Upper lobe of right lung (tissue), 1 donor: ENCODE measurements around the gene MRPL19. TPM values are rescaled to one million over a fixed set of nuclear protein-coding genes. Genes with fewer than 3 reads are reported as not detected.
A peak's percentile ranks its signal among the peaks of the same experiment; 100 is the strongest.

Experiments
- ATAC-seq: fragments of 200-7000 bp; cut with Tn5 transposase; one replicate; pipeline ENCODE4 v1.9.1; 2020; ENCODE audit warnings: mild to moderate bottlenecking, moderate library complexity
- DNase-seq: peaks from one replicate; pipeline ENCODE4 v3.0.0-alpha.2; 2020
- H3K27ac ChIP-seq: fragments of 200-600 bp; one replicate; pipeline ENCODE4 v1.8.0; 2022
- H3K27me3 ChIP-seq: fragments of 200-600 bp; one replicate; pipeline ENCODE4 v1.8.0; 2022; ENCODE audit warnings: mild to moderate bottlenecking
- H3K36me3 ChIP-seq: fragments of 200-600 bp; one replicate; pipeline ENCODE4 v1.8.0; 2022
- H3K4me1 ChIP-seq: fragments of 200-600 bp; one replicate; pipeline ENCODE4 v1.8.0; 2022
- H3K4me3 ChIP-seq: fragments of 200-600 bp; one replicate; pipeline ENCODE4 v1.8.0; 2022; ENCODE audit warnings: mild to moderate bottlenecking
- H3K9me3 ChIP-seq: fragments of 200-600 bp; one replicate; pipeline ENCODE4 v1.8.0; 2022
- intact Hi-C: fragments of 100-400 bp; cut with DNase I; formaldehyde crosslinking; loops from one replicate; pipeline ENCODE4 v1.11.0; 2022
- total RNA-seq: library from RNA; stranded (reverse); fragmentation: NEBNext Ultra II Directional; extraction: Animal tissue kit (Norgen Biotek cat#: 25700); gene quantifications from one replicate; pipeline ENCODE4 v1.2.1, GENCODE V29; 2021
- TF ChIP-seq, protein P1 (sequence below): fragments of 200-600 bp; IDR thresholded peaks from one replicate; pipeline ENCODE4 v1.8.0; 2022; ENCODE audit warnings: antibody characterized with exemption
- donor health status: DM: no; HTN: yes; CAD: no; lungs with severe emphysema.

The MRPL19 gene
- total RNA-seq, 1 donor from 2014 or later, result 41.0 TPM

DNA sequence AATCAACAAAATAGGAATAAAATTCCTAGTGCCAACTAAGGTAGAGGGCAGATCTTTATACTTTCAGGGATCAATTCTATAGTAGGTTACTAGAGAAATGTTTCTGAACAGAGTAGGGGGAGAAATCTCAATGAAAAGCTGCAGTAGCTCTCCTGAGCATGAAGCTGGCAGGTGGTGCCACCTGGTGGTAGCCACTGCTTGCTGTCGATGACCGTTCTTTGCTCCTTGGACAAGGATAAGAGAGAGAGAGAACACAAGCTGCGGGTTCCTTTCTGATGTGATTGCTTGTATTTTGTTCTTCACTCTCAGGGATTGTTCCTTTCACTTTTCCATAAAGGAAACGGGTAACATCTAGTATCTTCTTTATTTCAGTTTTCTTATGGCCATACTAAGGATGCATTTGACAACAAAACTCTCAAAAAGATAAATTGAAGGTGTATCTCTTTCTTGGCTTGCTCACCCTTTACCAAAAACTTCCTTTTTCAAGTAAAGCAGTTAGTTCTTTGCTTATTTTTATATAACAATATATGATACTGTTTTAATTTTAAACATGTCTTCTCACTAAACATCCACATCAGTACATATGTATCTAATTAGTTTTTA is 18.6 kb upstream of the MRPL19 start:
- H3K27me3 ChIP-seq, result no peaks in the 10 kb centered on the region
- H3K9me3 ChIP-seq, result no peaks in the 10 kb centered on the region
- H3K4me3 ChIP-seq, result no peak overlapping the region
- ATAC-seq (peak; percentile 94), DNase-seq (peak; percentile 84)
- TF ChIP-seq, protein P1, sequence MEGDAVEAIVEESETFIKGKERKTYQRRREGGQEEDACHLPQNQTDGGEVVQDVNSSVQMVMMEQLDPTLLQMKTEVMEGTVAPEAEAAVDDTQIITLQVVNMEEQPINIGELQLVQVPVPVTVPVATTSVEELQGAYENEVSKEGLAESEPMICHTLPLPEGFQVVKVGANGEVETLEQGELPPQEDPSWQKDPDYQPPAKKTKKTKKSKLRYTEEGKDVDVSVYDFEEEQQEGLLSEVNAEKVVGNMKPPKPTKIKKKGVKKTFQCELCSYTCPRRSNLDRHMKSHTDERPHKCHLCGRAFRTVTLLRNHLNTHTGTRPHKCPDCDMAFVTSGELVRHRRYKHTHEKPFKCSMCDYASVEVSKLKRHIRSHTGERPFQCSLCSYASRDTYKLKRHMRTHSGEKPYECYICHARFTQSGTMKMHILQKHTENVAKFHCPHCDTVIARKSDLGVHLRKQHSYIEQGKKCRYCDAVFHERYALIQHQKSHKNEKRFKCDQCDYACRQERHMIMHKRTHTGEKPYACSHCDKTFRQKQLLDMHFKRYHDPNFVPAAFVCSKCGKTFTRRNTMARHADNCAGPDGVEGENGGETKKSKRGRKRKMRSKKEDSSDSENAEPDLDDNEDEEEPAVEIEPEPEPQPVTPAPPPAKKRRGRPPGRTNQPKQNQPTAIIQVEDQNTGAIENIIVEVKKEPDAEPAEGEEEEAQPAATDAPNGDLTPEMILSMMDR, result peak; percentile 95
- H3K36me3 ChIP-seq, result no peaks in the 10 kb centered on the region
- intact Hi-C loops, result no loop called here
- H3K4me1 ChIP-seq, result no peaks in the 10 kb centered on the region
- no peak overlapping the region for H3K27ac ChIP-seq

DNA sequence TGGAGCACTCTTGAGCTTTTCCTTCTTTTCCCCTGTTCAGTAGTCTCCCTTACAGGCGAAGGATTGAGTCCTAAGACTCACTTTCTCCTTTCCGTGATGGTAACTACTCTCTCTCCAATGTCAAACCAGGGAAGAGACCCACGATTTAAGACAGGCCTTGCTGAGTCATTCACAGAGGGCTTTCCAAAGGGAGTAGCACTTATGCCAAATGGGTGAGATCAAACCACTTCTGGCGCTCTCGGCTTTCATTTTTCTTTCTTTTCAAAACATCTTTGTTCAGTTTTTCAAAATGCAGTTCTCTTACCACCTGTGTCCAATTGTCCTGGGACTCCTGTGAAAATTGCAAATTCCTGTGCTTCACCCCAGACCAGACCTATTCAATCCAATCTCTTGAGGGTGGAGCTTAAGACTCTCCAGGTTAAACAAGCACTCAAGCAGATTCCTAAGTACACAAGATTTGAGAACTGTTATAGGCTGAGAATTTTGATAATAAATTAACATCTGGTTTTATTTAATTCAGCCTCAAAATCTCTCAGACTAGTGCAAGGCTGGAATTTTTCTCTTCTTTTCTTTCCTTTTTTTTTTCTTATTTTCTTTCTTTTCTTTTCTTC is 14.4 kb upstream of the MRPL19 start:
- TF ChIP-seq, protein P1, result no peak
- ATAC-seq, result peak; percentile 41
- intact Hi-C loops, result no loop called here
- Histone ChIP-seq H3K27me3 (no peaks in the 10 kb centered on the region), H3K36me3 (no peaks in the 10 kb centered on the region), H3K9me3 (no peaks in the 10 kb centered on the region), H3K4me1 (no peaks in the 10 kb centered on the region), H3K27ac (no peak overlapping the region), H3K4me3 (no peak overlapping the region)
- no peak for DNase-seq

- H3K9me3 ChIP-seq, result no peaks in the 10 kb centered on the region
- H3K27me3 ChIP-seq, result no peaks in the 10 kb centered on the region
- no peak overlapping the region for H3K27ac ChIP-seq
- no peaks in the 10 kb centered on the region for H3K4me1 ChIP-seq
- DNase-seq (no peak), ATAC-seq (no peak)
- intact Hi-C loops, result no loop called here
- no peak overlapping the region for H3K4me3 ChIP-seq
- H3K36me3 ChIP-seq, result no peaks in the 10 kb centered on the region
- TF ChIP-seq, protein P1, result no peak
Observed at GRCh38 chr2:75632813-75633212, 13.8 kb upstream of the MRPL19 start.

DNA sequence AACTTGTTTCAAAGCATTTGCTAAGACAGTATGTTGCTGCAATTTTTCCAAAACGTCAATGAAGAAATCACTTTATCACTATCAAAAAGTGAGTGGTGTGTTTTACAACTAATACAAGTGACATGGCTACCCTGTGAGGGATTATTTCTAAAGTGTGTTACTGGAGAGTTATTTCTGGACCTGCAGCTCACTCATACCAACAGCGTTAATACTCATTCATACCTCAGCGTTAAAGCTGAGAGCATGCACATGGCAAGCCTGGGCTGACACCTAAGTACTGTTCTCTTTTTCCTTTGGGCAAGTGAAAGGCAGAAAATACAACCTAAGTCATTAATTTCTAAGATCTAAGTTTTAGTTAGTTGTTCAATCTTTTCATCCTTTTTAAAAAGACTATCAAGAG is 13.0 kb upstream of the MRPL19 start:
- H3K27me3 ChIP-seq, result no peaks in the 10 kb centered on the region
- no peaks in the 10 kb centered on the region for H3K36me3 ChIP-seq
- H3K4me1 ChIP-seq, result no peaks in the 10 kb centered on the region
- no peaks in the 10 kb centered on the region for H3K9me3 ChIP-seq
- intact Hi-C loops, result no loop called here
- ATAC-seq (no peak), DNase-seq (no peak)
- H3K4me3 ChIP-seq, result no peak overlapping the region
- TF ChIP-seq, protein P1, result no peak
- H3K27ac ChIP-seq, result no peak overlapping the region

DNA sequence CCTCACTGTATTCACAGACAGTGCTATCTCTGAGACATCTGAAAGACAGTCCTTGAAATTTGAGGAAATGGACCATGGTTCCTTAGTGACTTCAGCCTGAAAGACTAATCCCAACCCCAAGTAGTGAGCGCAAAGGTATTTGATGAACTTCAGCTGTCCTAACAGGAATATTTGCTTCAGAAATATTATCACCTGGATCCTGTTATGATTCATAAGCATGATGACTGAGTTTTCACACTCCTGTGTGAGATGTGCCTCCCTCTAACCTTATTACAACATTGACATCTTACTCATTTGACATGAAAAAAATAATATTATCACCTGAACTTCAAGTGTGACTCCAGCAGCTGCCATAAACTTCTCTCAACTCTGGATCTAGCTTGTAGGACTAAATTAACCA is 11.6 kb upstream of the MRPL19 start:
- H3K27me3 ChIP-seq, result no peaks in the 10 kb centered on the region
- TF ChIP-seq, protein P1, result no peak
- no peak overlapping the region for H3K4me3 ChIP-seq
- no peaks in the 10 kb centered on the region for H3K4me1 ChIP-seq
- H3K36me3 ChIP-seq, result no peaks in the 10 kb centered on the region
- ATAC-seq, result no peak
- no peaks in the 10 kb centered on the region for H3K9me3 ChIP-seq
- H3K27ac ChIP-seq, result no peak overlapping the region
- intact Hi-C loops, result no loop called here
- no peak for DNase-seq

GRCh38 chr2:75637568-75637967 is 9.0 kb upstream of the MRPL19 start:
- no peaks in the 10 kb centered on the region for H3K27me3 ChIP-seq
- H3K4me1 ChIP-seq, result peaks cover 12% of the 10 kb centered on the region
- TF ChIP-seq, protein P1, result no peak
- no peak overlapping the region for H3K4me3 ChIP-seq
- H3K9me3 ChIP-seq, result no peaks in the 10 kb centered on the region
- ATAC-seq (no peak), DNase-seq (no peak)
- no peak overlapping the region for H3K27ac ChIP-seq
- intact Hi-C loops, result no loop called here
- no peaks in the 10 kb centered on the region for H3K36me3 ChIP-seq
